HG02840 (cell line): ENCODE measurements around the gene CSH2.
"Not testable (repeated sequence)": the region's sequence is repeated elsewhere in the genome, so short reads cannot be mapped to it uniquely, and the experiment has no call there.

ENCODE experiments used
- ATAC-seq: cut with Tn5 transposase; IDR thresholded peaks from one replicate; pipeline ENCODE4 v1.9.1; 2021; ENCODE audit warnings: mild to moderate bottlenecking, moderate library complexity, moderate number of reproducible peaks; ENCODE audit not compliant: unreplicated experiment, low FRiP score

The CSH2 gene

GRCh38 chr17:63873577-63873976 lies at the start of gene CSH2:
Gene CSH2, minus strand, starts transcription at chr17:63873677. Its CDS starts 63 bp downstream, at chr17:63873614.
- not testable (repeated sequence) for ATAC-seq

- ATAC-seq = not testable (repeated sequence)
Observed at GRCh38 chr17:63922402-63922801, 48.9 kb upstream of the CSH2 start.

GRCh38 chr17:63920779-63921178 lies 47.3 kb upstream of the CSH2 start:
- not testable (repeated sequence) for ATAC-seq

GRCh38 chr17:63920050-63920449 lies 46.6 kb upstream of the CSH2 start:
- not testable (repeated sequence) for ATAC-seq

- ATAC-seq = peak; percentile 50
Observed at GRCh38 chr17:63919311-63919723, 45.8 kb upstream of the CSH2 start.

GRCh38 chr17:63918789-63919305 lies 45.4 kb upstream of the CSH2 start, which contains the start of gene GH1:
Gene GH1, minus strand, starts transcription at chr17:63918839. Its CDS starts 63 bp downstream, at chr17:63918776.
- not testable (repeated sequence) for ATAC-seq

- ATAC-seq = no peak
Observed at GRCh38 chr17:63918305-63918704, 44.8 kb upstream of the CSH2 start.

- ATAC-seq = no peak
Observed at GRCh38 chr17:63917646-63918045, 44.2 kb upstream of the CSH2 start.

- ATAC-seq = not testable (repeated sequence)
Observed at GRCh38 chr17:63917206-63917605, 43.7 kb upstream of the CSH2 start.

GRCh38 chr17:63916566-63917185 lies 43.2 kb upstream of the CSH2 start:
- no peak for ATAC-seq

GRCh38 chr17:63915753-63916152 lies 42.3 kb upstream of the CSH2 start:
- not testable (repeated sequence) for ATAC-seq

- ATAC-seq = no peak
Observed at GRCh38 chr17:63914471-63914870, 41.0 kb upstream of the CSH2 start.

GRCh38 chr17:63911657-63912100 lies 38.2 kb upstream of the CSH2 start:
- ATAC-seq = no peak

GRCh38 chr17:63911041-63911635 lies 37.7 kb upstream of the CSH2 start, which contains the start of gene CSHL1:
Gene CSHL1, minus strand, starts transcription at chr17:63911258. Its CDS starts 62 bp downstream, at chr17:63911196.
- ATAC-seq = no peak

GRCh38 chr17:63910096-63910495 lies 36.6 kb upstream of the CSH2 start:
- no peak for ATAC-seq

GRCh38 chr17:63909586-63909985 lies 36.1 kb upstream of the CSH2 start:
- ATAC-seq = not testable (repeated sequence)

GRCh38 chr17:63907161-63907778 lies 33.8 kb upstream of the CSH2 start:
- ATAC-seq = not testable (repeated sequence)

GRCh38 chr17:63904796-63905195 lies 31.3 kb upstream of the CSH2 start:
- not testable (repeated sequence) for ATAC-seq

- ATAC-seq = not testable (repeated sequence)
Observed at GRCh38 chr17:63903787-63904201, 30.3 kb upstream of the CSH2 start.

GRCh38 chr17:63901971-63902370 lies 28.5 kb upstream of the CSH2 start:
- not testable (repeated sequence) for ATAC-seq
